Activated CD8-positive, alpha-beta T cell treated with anti-CD3 and anti-CD28 coated beads for 36 hours (primary cell): ENCODE data around the gene EED. TPM values are rescaled to one million over a fixed set of nuclear protein-coding genes. Genes with fewer than 3 reads are reported as not detected.

Experiments
- ATAC-seq: fragments of 200-7000 bp; cut with Tn5 transposase; one replicate; pipeline ENCODE4 v1.10.0; 2021; ENCODE audit warnings: mild to moderate bottlenecking, moderate library complexity
- CTCF ChIA-PET: fragments of 350-600 bp; sonication (Branson Sonifier 250); formaldehyde crosslinking; loops from one replicate; lab custom pipeline; 2021; ENCODE audit warnings: antibody characterized with exemption; lab: Charles Lee
- POLR2A ChIA-PET: fragments of 350-600 bp; sonication (Branson Sonifier 250); formaldehyde crosslinking; loops from one replicate; lab custom pipeline; 2021; ENCODE audit warnings: antibody characterized with exemption; lab: Charles Lee
- DNase-seq: peaks from one replicate; pipeline ENCODE4 v3.0.0-alpha.2; 2020
- H3K27ac Mint-ChIP-seq: one replicate; pipeline ENCODE4 v1.8.0; 2021; ENCODE audit warnings: mild to moderate bottlenecking, mixed read lengths
- H3K27me3 Mint-ChIP-seq: one replicate; pipeline ENCODE4 v1.8.0; 2021; ENCODE audit warnings: mixed read lengths
- H3K36me3 Mint-ChIP-seq: one replicate; pipeline ENCODE4 v1.8.0; 2021; ENCODE audit warnings: low read depth, mixed read lengths
- H3K4me1 Mint-ChIP-seq: one replicate; pipeline ENCODE4 v1.8.0; 2021; ENCODE audit warnings: low read depth, mixed read lengths
- H3K4me3 Mint-ChIP-seq: one replicate; pipeline ENCODE4 v1.8.0; 2021; ENCODE audit warnings: mild to moderate bottlenecking, moderate library complexity, mixed read lengths
- H3K9me3 Mint-ChIP-seq: one replicate; pipeline ENCODE4 v1.8.0; 2021; ENCODE audit warnings: mixed read lengths
- intact Hi-C: fragments of 100-400 bp; cut with micrococcal nuclease; formaldehyde crosslinking; loops from one replicate; pipeline ENCODE4 v1.10.0; 2022
- total RNA-seq, 2 experiments: library from RNA; stranded (reverse); gene quantifications; one replicate each; pipeline ENCODE4 v1.2.3, GENCODE V29; 2021
- TF ChIP-seq, protein P1 (sequence below): fragments of 200-600 bp; IDR thresholded peaks from one replicate; pipeline ENCODE4 v1.8.0; 2022; ENCODE audit warnings: antibody characterized with exemption, mild to moderate bottlenecking

EED gene
- total RNA-seq, 2 experiments from 2014 or later = 114 to 117 TPM

DNA sequence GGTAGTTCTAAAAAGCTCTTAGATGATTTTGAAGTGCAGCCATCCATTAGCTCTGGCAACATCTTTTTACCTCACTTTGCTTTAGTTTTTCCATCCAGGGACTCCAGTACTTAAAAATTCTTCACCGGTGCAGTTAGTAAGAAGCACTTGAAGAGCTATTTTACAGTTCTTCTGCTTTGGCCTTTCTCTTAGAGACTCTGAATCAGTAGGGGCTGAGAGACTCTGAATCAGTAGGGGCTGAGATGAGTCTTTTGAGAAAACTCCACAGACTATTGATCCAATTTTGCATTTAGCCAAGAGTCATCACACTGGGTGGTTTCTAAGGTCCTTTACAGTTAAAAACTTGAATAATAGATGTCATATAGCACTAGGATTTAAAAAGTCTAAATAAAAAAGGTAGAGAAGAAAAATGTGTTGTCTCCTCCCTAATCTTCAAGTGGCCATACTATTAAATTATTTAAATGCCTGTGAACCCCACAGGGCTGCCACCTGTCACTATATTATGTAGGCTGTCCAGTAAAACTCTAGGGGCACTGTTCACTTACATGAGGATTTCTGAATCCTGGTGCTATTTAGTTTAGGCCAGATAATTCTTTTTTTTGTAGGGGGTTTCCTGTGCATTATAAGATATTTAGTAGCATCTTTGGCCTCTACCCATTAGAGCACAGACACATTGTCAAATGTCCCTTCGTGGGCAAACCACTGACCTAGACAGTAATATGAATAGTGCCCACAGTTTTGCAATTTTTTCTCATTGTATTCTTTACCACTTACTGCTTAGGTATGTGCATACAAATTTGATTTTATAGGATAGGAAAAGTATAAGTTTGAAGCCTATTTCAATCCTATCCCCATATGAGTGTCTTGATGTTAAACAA lies 31.2 kb downstream of the EED start:
- peaks cover 35% of the 10 kb centered on the region for H3K4me1 Mint-ChIP-seq
- no peak overlapping the region for H3K27ac Mint-ChIP-seq
- H3K27me3 Mint-ChIP-seq = no peaks in the 10 kb centered on the region
- CTCF ChIA-PET = interaction anchor here (0.7 to 1.4 kb wide), 5 partner anchors 9 to 112 kb away, joined by 3 to 5 read pairs (median 3); no protein-coding TSS in a partner anchor
- H3K9me3 Mint-ChIP-seq = no peaks in the 10 kb centered on the region
- intact Hi-C loops = no loop called here
- POLR2A ChIA-PET = interaction anchor here (0.6 to 2.1 kb wide), 2 partner anchors 8 to 10 kb away, joined by 4 to 7 read pairs; no protein-coding TSS in a partner anchor
- ATAC-seq = peak; percentile 39
- H3K36me3 Mint-ChIP-seq = peaks cover 78% of the 10 kb centered on the region
- TF ChIP-seq, protein P1, sequence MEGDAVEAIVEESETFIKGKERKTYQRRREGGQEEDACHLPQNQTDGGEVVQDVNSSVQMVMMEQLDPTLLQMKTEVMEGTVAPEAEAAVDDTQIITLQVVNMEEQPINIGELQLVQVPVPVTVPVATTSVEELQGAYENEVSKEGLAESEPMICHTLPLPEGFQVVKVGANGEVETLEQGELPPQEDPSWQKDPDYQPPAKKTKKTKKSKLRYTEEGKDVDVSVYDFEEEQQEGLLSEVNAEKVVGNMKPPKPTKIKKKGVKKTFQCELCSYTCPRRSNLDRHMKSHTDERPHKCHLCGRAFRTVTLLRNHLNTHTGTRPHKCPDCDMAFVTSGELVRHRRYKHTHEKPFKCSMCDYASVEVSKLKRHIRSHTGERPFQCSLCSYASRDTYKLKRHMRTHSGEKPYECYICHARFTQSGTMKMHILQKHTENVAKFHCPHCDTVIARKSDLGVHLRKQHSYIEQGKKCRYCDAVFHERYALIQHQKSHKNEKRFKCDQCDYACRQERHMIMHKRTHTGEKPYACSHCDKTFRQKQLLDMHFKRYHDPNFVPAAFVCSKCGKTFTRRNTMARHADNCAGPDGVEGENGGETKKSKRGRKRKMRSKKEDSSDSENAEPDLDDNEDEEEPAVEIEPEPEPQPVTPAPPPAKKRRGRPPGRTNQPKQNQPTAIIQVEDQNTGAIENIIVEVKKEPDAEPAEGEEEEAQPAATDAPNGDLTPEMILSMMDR = no peak
- no peak overlapping the region for H3K4me3 Mint-ChIP-seq
- no peak for DNase-seq

- Mint-ChIP-seq H3K4me1 (peaks cover 30% of the 10 kb centered on the region), H3K9me3 (no peaks in the 10 kb centered on the region), H3K36me3 (peaks cover 74% of the 10 kb centered on the region), H3K4me3 (no peak overlapping the region), H3K27ac (no peak overlapping the region), H3K27me3 (no peaks in the 10 kb centered on the region)
- no peak for DNase-seq
- ChIA-PET CTCF (interaction anchor here (1.0 kb wide), 1 partner anchor 24 kb away, joined by 3 read pairs; no protein-coding TSS in a partner anchor), POLR2A (no interaction called here)
- TF ChIP-seq, protein P1 = no peak
- ATAC-seq = no peak
- intact Hi-C loops = no loop called here
These were observed 33.2 kb downstream of the EED start for GRCh38 chr11:86277741-86278140.

DNA sequence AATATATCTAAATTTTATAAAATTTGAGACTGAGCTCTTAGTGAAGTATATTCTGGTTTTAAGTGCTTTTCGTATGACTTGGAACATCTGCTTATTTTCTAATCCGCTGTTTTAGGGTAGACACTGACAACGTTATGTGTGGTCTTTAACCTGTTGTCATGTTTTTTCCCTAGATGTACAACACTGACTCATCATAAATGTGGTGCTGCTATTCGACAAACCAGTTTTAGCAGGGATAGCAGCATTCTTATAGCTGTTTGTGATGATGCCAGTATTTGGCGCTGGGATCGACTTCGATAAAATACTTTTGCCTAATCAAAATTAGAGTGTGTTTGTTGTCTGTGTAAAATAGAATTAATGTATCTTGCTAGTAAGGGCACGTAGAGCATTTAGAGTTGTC lies 33.7 kb downstream of the EED start:
- ATAC-seq (no peak), DNase-seq (no peak)
- POLR2A ChIA-PET = interaction anchor here (0.6 kb wide), 1 partner anchor 291 kb away, joined by 3 read pairs; no protein-coding TSS in a partner anchor
- H3K27me3 Mint-ChIP-seq = no peaks in the 10 kb centered on the region
- peaks cover 30% of the 10 kb centered on the region for H3K4me1 Mint-ChIP-seq
- H3K27ac Mint-ChIP-seq = no peak overlapping the region
- H3K9me3 Mint-ChIP-seq = no peaks in the 10 kb centered on the region
- peaks cover 72% of the 10 kb centered on the region for H3K36me3 Mint-ChIP-seq
- intact Hi-C loops = no loop called here
- CTCF ChIA-PET = interaction anchor here (1.0 kb wide), 1 partner anchor 25 kb away, joined by 3 read pairs; no protein-coding TSS in a partner anchor
- TF ChIP-seq, protein P1 = no peak
- H3K4me3 Mint-ChIP-seq = no peak overlapping the region

- no peaks in the 10 kb centered on the region for H3K27me3 Mint-ChIP-seq
- no peak for ATAC-seq
- peaks cover 33% of the 10 kb centered on the region for H3K4me1 Mint-ChIP-seq
- intact Hi-C loops = no loop called here
- TF ChIP-seq, protein P1 = no peak
- ChIA-PET CTCF (interaction anchor here (1.2 kb wide), 1 partner anchor 12 kb away, joined by 3 read pairs; no protein-coding TSS in a partner anchor), POLR2A (no interaction called here)
- H3K36me3 Mint-ChIP-seq = peaks cover 74% of the 10 kb centered on the region
- DNase-seq = no peak
- H3K27ac Mint-ChIP-seq = no peak overlapping the region
- H3K4me3 Mint-ChIP-seq = no peak overlapping the region
- no peaks in the 10 kb centered on the region for H3K9me3 Mint-ChIP-seq
These were observed 35.2 kb downstream of the EED start for GRCh38 chr11:86279747-86280146.
